ENCODE measurements around the gene CXCR5.

GRCh38 chr11:118882491-118882890 is 1.2 kb upstream of the CXCR5 start:
- no peak for TF ChIP-seq POLR2A (IDR thresholded peaks at IDR 0.05)
- TF ChIP-seq CTCF (IDR thresholded peaks at IDR 0.05 in 8 of 11, conservative IDR thresholded peaks at IDR 0.05 in 3 of 11), result no peak
- TF ChIP-seq POLR2AphosphoS5 (IDR thresholded peaks at IDR 0.05), result no peak

Measured in spleen (tissue), 7 donors.